ENCODE data around the gene C12orf57. TPM values are rescaled to one million over a fixed set of nuclear protein-coding genes. Genes with fewer than 3 reads are reported as not detected.
A peak's percentile ranks its signal among the peaks of the same experiment; 100 is the strongest.

Gene C12orf57
- total RNA-seq, 5 donors from 2014 or later (not counting 1 experiment from before 2014, with no cell fraction given) = 256 to 466 (median 412) TPM

GRCh38 chr12:6935371-6936193 is 8.2 kb upstream of the C12orf57 start:
- no peaks in the 10 kb centered on the region for H3K9me3 Mint-ChIP-seq
- DNase-seq (no peak), ATAC-seq (replicated peaks in 1 of 4) (no peak)
- peak overlapping the region; percentile 31 to 84 (median 49) for H3K4me3 Mint-ChIP-seq
- ChIA-PET POLR2A (interaction anchor here in 1 of 2 donors (0.7 kb wide), 1 partner anchor 12 kb away, joined by 3 read pairs; no protein-coding TSS in a partner anchor), CTCF (interaction anchor here in 1 of 2 donors (0.5 to 0.8 kb wide), 3 partner anchors 12 to 177 kb away, joined by 3 read pairs; no protein-coding TSS in a partner anchor)
- no peaks in the 10 kb centered on the region for H3K27me3 ChIP-seq (replicated peaks in 1 of 2; ENCODE audit: control insufficient read depth in 2 of 2, extremely low read depth in 1 of 2, insufficient read depth in 2 of 2, low read length in 1 of 2)
- no peak overlapping the region for H3K4me3 ChIP-seq (ENCODE audit: control insufficient read depth in 1 of 2, extremely low read depth in 1 of 2, low read length in 1 of 2)
- no peaks in the 10 kb centered on the region for H3K9me3 ChIP-seq
- peaks cover 0 to 12% of the 10 kb centered on the region in 2 donors for H3K36me3 ChIP-seq (ENCODE audit: control insufficient read depth in 2 of 2, extremely low read depth in 1 of 2, insufficient read depth in 1 of 2, low read length in 1 of 2)
- H3K27ac ChIP-seq (ENCODE audit: low read length) = peak overlapping the region; percentile 94
- peaks cover 27 to 45% of the 10 kb centered on the region in 2 experiments for H3K4me1 ChIP-seq (ENCODE audit: control insufficient read depth in 1 of 2, extremely low read depth in 1 of 2, insufficient read depth in 2 of 2, low read length in 2 of 2)
- H3K4me1 Mint-ChIP-seq = peaks cover 51 to 70% (median 57%) of the 10 kb centered on the region in 3 donors
- H3K36me3 Mint-ChIP-seq = peaks cover 5% of the 10 kb centered on the region
- peak overlapping the region; percentile 91 to 93 for H3K27ac Mint-ChIP-seq
- H3K27me3 Mint-ChIP-seq = no peaks in the 10 kb centered on the region
- 80% methylated on average over 3 of the region's 14 CpGs for WGBS (ENCODE audit: insufficient coverage)

- peak overlapping the region; percentile 91 to 93 for H3K27ac Mint-ChIP-seq
- POLR2A ChIA-PET = interaction anchor here in 1 of 2 donors (0.7 kb wide), 1 partner anchor 12 kb away, joined by 3 read pairs; no protein-coding TSS in a partner anchor
- peaks cover 46 to 64% (median 52%) of the 10 kb centered on the region in 3 donors for H3K4me1 Mint-ChIP-seq
- no peaks in the 10 kb centered on the region for H3K27me3 Mint-ChIP-seq
- no peaks in the 10 kb centered on the region for H3K27me3 ChIP-seq (replicated peaks in 1 of 2; ENCODE audit: control insufficient read depth in 2 of 2, extremely low read depth in 1 of 2, insufficient read depth in 2 of 2, low read length in 1 of 2)
- no peaks in the 10 kb centered on the region for H3K9me3 Mint-ChIP-seq
- peaks cover 0 to 12% of the 10 kb centered on the region in 2 donors for H3K36me3 ChIP-seq (ENCODE audit: control insufficient read depth in 2 of 2, extremely low read depth in 1 of 2, insufficient read depth in 1 of 2, low read length in 1 of 2)
- DNase-seq = no peak
- H3K36me3 Mint-ChIP-seq = peaks cover 5% of the 10 kb centered on the region
- peak overlapping the region in 1 of 2 donors; percentile 72 for H3K4me3 ChIP-seq (ENCODE audit: control insufficient read depth in 1 of 2, extremely low read depth in 1 of 2, low read length in 1 of 2)
- peak overlapping the region; percentile 94 for H3K27ac ChIP-seq (ENCODE audit: low read length)
- ATAC-seq (replicated peaks in 1 of 4) = no peak
- WGBS (ENCODE audit: insufficient coverage) = 77% methylated on average over 2 of the region's 3 CpGs
- no peaks in the 10 kb centered on the region for H3K9me3 ChIP-seq
- CTCF ChIA-PET = interaction anchor here in 1 of 2 donors (0.7 to 1.0 kb wide), 2 partner anchors 11 to 101 kb away, joined by 3 to 4 read pairs; no protein-coding TSS in a partner anchor
- peak overlapping the region; percentile 76 to 84 (median 83) for H3K4me3 Mint-ChIP-seq
- H3K4me1 ChIP-seq (ENCODE audit: control insufficient read depth in 1 of 2, extremely low read depth in 1 of 2, insufficient read depth in 2 of 2, low read length in 2 of 2) = peaks cover 27 to 45% of the 10 kb centered on the region in 2 experiments
Measured at GRCh38 chr12:6936194-6936635, 7.6 kb upstream of the C12orf57 start.

DNA sequence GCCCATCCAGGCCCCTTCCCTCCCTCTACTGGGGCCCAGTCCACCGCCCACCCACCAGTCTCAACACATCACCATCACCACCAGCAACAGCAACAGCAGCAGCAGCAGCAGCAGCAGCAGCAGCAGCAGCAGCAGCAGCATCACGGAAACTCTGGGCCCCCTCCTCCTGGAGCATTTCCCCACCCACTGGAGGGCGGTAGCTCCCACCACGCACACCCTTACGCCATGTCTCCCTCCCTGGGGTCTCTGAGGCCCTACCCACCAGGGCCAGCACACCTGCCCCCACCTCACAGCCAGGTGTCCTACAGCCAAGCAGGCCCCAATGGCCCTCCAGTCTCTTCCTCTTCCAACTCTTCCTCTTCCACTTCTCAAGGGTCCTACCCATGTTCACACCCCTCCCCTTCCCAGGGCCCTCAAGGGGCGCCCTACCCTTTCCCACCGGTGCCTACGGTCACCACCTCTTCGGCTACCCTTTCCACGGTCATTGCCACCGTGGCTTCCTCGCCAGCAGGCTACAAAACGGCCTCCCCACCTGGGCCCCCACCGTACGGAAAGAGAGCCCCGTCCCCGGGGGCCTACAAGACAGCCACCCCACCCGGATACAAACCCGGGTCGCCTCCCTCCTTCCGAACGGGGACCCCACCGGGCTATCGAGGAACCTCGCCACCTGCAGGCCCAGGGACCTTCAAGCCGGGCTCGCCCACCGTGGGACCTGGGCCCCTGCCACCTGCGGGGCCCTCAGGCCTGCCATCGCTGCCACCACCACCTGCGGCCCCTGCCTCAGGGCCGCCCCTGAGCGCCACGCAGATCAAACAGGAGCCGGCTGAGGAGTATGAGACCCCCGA is 7.0 kb upstream of the C12orf57 start:
- Mint-ChIP-seq H3K4me3 (peak overlapping the region; percentile 76 to 84 (median 83)), H3K36me3 (peaks cover 5% of the 10 kb centered on the region), H3K4me1 (peaks cover 47 to 61% (median 48%) of the 10 kb centered on the region in 3 donors), H3K27me3 (no peaks in the 10 kb centered on the region), H3K27ac (peak overlapping the region; percentile 91 to 93), H3K9me3 (no peaks in the 10 kb centered on the region)
- Histone ChIP-seq H3K9me3 (no peaks in the 10 kb centered on the region), H3K27me3 (replicated peaks in 1 of 2; ENCODE audit: control insufficient read depth in 2 of 2, extremely low read depth in 1 of 2, insufficient read depth in 2 of 2, low read length in 1 of 2) (no peaks in the 10 kb centered on the region), H3K4me3 (ENCODE audit: control insufficient read depth in 1 of 2, extremely low read depth in 1 of 2, low read length in 1 of 2) (peak overlapping the region; percentile 65 to 72), H3K27ac (ENCODE audit: low read length) (peak overlapping the region; percentile 94), H3K4me1 (ENCODE audit: control insufficient read depth in 1 of 2, extremely low read depth in 1 of 2, insufficient read depth in 2 of 2, low read length in 2 of 2) (peaks cover 25 to 42% of the 10 kb centered on the region in 2 experiments), H3K36me3 (ENCODE audit: control insufficient read depth in 2 of 2, extremely low read depth in 1 of 2, insufficient read depth in 1 of 2, low read length in 1 of 2) (peaks cover 0 to 12% of the 10 kb centered on the region in 2 donors)
- WGBS (ENCODE audit: insufficient coverage) = 1% methylated on average over 36 of the region's 36 CpGs
- ATAC-seq (replicated peaks in 1 of 4) (peak; percentile 2 to 25 (median 16)), DNase-seq (peak in 24 of 35 experiments; percentile 30 to 68 (median 48))
- CTCF ChIA-PET = interaction anchor here (0.5 to 1.5 kb wide), 6 partner anchors 12 to 171 kb away, joined by 3 to 14 read pairs (median 4); no protein-coding TSS in a partner anchor
- POLR2A ChIA-PET = no interaction called here

DNA sequence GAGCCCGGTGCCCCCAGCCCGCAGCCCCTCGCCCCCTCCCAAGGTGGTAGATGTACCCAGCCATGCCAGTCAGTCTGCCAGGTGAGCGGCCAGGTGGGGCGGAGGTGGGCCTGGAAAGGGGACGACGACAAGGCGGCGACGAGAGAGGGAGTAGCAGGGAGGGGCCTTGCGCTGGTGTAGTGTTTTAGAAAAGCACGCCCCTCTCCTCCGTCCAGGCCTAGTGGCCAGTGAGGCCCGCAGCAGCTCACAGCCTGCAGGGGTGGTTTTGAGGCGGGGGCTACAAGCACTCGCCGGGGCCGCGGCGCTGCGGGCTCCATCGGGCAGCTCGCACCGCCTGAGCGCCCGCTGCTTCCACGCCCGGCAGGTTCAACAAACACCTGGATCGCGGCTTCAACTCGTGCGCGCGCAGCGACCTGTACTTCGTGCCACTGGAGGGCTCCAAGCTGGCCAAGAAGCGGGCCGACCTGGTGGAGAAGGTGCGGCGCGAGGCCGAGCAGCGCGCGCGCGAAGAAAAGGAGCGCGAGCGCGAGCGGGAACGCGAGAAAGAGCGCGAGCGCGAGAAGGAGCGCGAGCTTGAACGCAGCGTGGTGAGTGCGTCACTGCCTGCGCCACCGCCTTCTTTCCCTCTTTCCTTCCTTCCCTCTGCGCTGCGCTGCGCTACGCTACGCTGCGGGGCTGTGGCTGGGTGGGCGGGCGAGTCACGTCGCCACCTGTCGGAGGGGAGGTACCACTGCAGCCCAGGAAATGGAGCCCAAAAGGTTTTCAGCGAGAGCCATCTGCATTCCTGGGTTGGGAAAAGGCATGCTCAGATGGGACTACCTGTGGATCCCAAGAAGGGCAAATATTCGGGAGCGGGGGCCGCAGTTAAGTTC is 6.1 kb upstream of the C12orf57 start:
- Histone ChIP-seq H3K27ac (ENCODE audit: low read length) (peak overlapping the region; percentile 94), H3K4me3 (ENCODE audit: control insufficient read depth in 1 of 2, extremely low read depth in 1 of 2, low read length in 1 of 2) (peak overlapping the region; percentile 62 to 72), H3K4me1 (ENCODE audit: control insufficient read depth in 1 of 2, extremely low read depth in 1 of 2, insufficient read depth in 2 of 2, low read length in 2 of 2) (peaks cover 16 to 48% of the 10 kb centered on the region in 2 experiments), H3K27me3 (replicated peaks in 1 of 2; ENCODE audit: control insufficient read depth in 2 of 2, extremely low read depth in 1 of 2, insufficient read depth in 2 of 2, low read length in 1 of 2) (no peaks in the 10 kb centered on the region), H3K9me3 (no peaks in the 10 kb centered on the region), H3K36me3 (ENCODE audit: control insufficient read depth in 2 of 2, extremely low read depth in 1 of 2, insufficient read depth in 1 of 2, low read length in 1 of 2) (peaks cover 0 to 12% of the 10 kb centered on the region in 2 donors)
- ChIA-PET POLR2A (interaction anchor here in 1 of 2 donors (1.0 kb wide), 1 partner anchor 30 kb away, joined by 3 read pairs; no protein-coding TSS in a partner anchor), CTCF (interaction anchor here (0.5 to 2.0 kb wide), 16 partner anchors 9 to 170 kb away, joined by 3 to 16 read pairs (median 5); partner anchors contain the start of genes LPCAT3 (in 1 of the 2), SPSB2 (in 1 of the 2) and USP5 (in 1 of the 2))
- peak; percentile 93 to 95 (median 94) for ATAC-seq (replicated peaks in 1 of 4)
- H3K27ac Mint-ChIP-seq = peak overlapping the region; percentile 91 to 93
- under 1% methylated on average over 61 of the region's 80 CpGs for WGBS (ENCODE audit: insufficient coverage)
- peaks cover 39 to 60% (median 46%) of the 10 kb centered on the region in 3 donors for H3K4me1 Mint-ChIP-seq
- DNase-seq = peak; percentile 80 to 98 (median 92)
- peak overlapping the region; percentile 76 to 84 (median 83) for H3K4me3 Mint-ChIP-seq
- H3K36me3 Mint-ChIP-seq = peaks cover 5% of the 10 kb centered on the region
- no peaks in the 10 kb centered on the region for H3K27me3 Mint-ChIP-seq
- H3K9me3 Mint-ChIP-seq = no peaks in the 10 kb centered on the region

GRCh38 chr12:6938353-6939190 is 5.2 kb upstream of the C12orf57 start:
- Histone ChIP-seq H3K27me3 (replicated peaks in 1 of 2; ENCODE audit: control insufficient read depth in 2 of 2, extremely low read depth in 1 of 2, insufficient read depth in 2 of 2, low read length in 1 of 2) (no peaks in the 10 kb centered on the region), H3K27ac (ENCODE audit: low read length) (peak overlapping the region; percentile 94), H3K4me3 (ENCODE audit: control insufficient read depth in 1 of 2, extremely low read depth in 1 of 2, low read length in 1 of 2) (no peak overlapping the region), H3K4me1 (ENCODE audit: control insufficient read depth in 1 of 2, extremely low read depth in 1 of 2, insufficient read depth in 2 of 2, low read length in 2 of 2) (peaks cover 10 to 49% of the 10 kb centered on the region in 2 experiments), H3K9me3 (no peaks in the 10 kb centered on the region), H3K36me3 (ENCODE audit: control insufficient read depth in 2 of 2, extremely low read depth in 1 of 2, insufficient read depth in 1 of 2, low read length in 1 of 2) (peaks cover 0 to 12% of the 10 kb centered on the region in 2 donors)
- H3K4me1 Mint-ChIP-seq = peaks cover 39 to 61% (median 47%) of the 10 kb centered on the region in 3 donors
- H3K27me3 Mint-ChIP-seq = no peaks in the 10 kb centered on the region
- WGBS (ENCODE audit: insufficient coverage) = 85% methylated on average over 29 of the region's 32 CpGs
- peak overlapping the region; percentile 91 to 93 for H3K27ac Mint-ChIP-seq
- no peak for DNase-seq
- no peaks in the 10 kb centered on the region for H3K9me3 Mint-ChIP-seq
- ChIA-PET POLR2A (interaction anchor here in 1 of 2 donors (1.0 kb wide), 1 partner anchor 31 kb away, joined by 3 read pairs; no protein-coding TSS in a partner anchor), CTCF (interaction anchor here (0.7 to 2.0 kb wide), 17 partner anchors 9 to 86 kb away, joined by 3 to 16 read pairs (median 5); partner anchors contain the start of genes LPCAT3 (in 1 of the 2), SPSB2 (in 1 of the 2) and USP5 (in 1 of the 2))
- no peak for ATAC-seq (replicated peaks in 1 of 4)
- H3K4me3 Mint-ChIP-seq = peak overlapping the region in 2 of 3 donors; percentile 76 to 84
- H3K36me3 Mint-ChIP-seq = peaks cover 5% of the 10 kb centered on the region

Data from T-cell (primary cell).